Colonic mucosa (tissue), 4 donors: ENCODE results near the gene BAZ2A. TPM values are rescaled to one million over a fixed set of nuclear protein-coding genes. Genes with fewer than 3 reads are reported as not detected.

Experiments
- DNase-seq: peaks from one replicate; pipeline ENCODE4 v3.0.0-alpha.2; 2020
- H3K27ac ChIP-seq: fragments of 200-600 bp; one replicate; pipeline ENCODE4 v1.8.0; 2021
- H3K27me3 ChIP-seq: fragments of 200-600 bp; one replicate; pipeline ENCODE4 v1.8.0; 2021
- H3K36me3 ChIP-seq: fragments of 200-600 bp; one replicate; pipeline ENCODE4 v1.8.0; 2021
- H3K4me1 ChIP-seq: fragments of 200-600 bp; one replicate; pipeline ENCODE4 v1.8.0; 2021; ENCODE audit warnings: mild to moderate bottlenecking
- H3K4me3 ChIP-seq: fragments of 200-600 bp; one replicate; pipeline ENCODE4 v1.8.0; 2021
- H3K9ac ChIP-seq, 2 donors: one replicate each; pipeline ENCODE4 v1.7.0; 2013; ENCODE audit warnings: control low read depth in 2 of 2, low read depth in 2 of 2, low read length in 2 of 2
- H3K9me3 ChIP-seq: fragments of 200-600 bp; one replicate; pipeline ENCODE4 v1.8.0; 2021
- intact Hi-C: fragments of 100-400 bp; cut with DNase I; formaldehyde crosslinking; loops from one replicate; pipeline ENCODE4 v1.14.1; 2022
- total RNA-seq, 2 donors: library from RNA; stranded (reverse); fragmentation: NEBNext Ultra II Directional in 1 of 2; extraction: Animal tissue kit (Norgen Biotek cat#: 25700) in 1 of 2; gene quantifications; one replicate each; pipeline ENCODE4 v1.2.1, GENCODE V29; 2021
- TF ChIP-seq, protein P1 (sequence below): fragments of 200-600 bp; IDR thresholded peaks from one replicate; pipeline ENCODE4 v1.8.0; 2022; ENCODE audit warnings: antibody characterized with exemption, mild to moderate bottlenecking
- donor health status: healthy.
- donor health status: DM: no; HTN: no; CAD: no.
- donor health status: DM: no; HTN: no; CAD: no.

BAZ2A gene
- total RNA-seq, 2 donors from 2014 or later = 85.8 to 99.2 TPM

DNA sequence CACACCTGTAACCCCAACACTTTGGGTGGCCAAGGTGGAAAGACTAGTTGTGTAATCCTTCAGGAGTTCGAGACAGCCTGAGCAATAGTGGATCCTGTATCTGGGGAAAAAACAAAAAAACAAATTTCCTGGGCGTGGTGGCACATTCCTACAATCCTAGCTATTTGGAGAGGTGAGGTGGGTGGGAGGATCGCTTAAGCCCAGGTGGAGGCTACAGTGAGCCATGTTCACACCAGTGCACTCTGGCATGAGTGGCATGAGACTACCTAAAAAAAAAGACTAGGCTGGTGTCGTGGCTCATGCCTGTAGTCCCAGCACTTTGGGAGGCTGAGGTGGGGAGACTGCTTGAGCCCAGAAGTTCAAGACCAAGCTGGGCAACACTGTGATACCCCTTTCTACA is 40.7 kb upstream of the BAZ2A start:
- no peaks in the 10 kb centered on the region for H3K9me3 ChIP-seq
- peaks cover 12% of the 10 kb centered on the region for H3K36me3 ChIP-seq
- intact Hi-C loops = no loop called here
- DNase-seq = no peak
- peak overlapping the region; percentile 58 for H3K27ac ChIP-seq
- no peak overlapping the region for H3K4me3 ChIP-seq
- no peak overlapping the region for H3K9ac ChIP-seq
- no peaks in the 10 kb centered on the region for H3K27me3 ChIP-seq
- TF ChIP-seq, protein P1, sequence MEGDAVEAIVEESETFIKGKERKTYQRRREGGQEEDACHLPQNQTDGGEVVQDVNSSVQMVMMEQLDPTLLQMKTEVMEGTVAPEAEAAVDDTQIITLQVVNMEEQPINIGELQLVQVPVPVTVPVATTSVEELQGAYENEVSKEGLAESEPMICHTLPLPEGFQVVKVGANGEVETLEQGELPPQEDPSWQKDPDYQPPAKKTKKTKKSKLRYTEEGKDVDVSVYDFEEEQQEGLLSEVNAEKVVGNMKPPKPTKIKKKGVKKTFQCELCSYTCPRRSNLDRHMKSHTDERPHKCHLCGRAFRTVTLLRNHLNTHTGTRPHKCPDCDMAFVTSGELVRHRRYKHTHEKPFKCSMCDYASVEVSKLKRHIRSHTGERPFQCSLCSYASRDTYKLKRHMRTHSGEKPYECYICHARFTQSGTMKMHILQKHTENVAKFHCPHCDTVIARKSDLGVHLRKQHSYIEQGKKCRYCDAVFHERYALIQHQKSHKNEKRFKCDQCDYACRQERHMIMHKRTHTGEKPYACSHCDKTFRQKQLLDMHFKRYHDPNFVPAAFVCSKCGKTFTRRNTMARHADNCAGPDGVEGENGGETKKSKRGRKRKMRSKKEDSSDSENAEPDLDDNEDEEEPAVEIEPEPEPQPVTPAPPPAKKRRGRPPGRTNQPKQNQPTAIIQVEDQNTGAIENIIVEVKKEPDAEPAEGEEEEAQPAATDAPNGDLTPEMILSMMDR = no peak
- peaks cover 13% of the 10 kb centered on the region for H3K4me1 ChIP-seq

DNA sequence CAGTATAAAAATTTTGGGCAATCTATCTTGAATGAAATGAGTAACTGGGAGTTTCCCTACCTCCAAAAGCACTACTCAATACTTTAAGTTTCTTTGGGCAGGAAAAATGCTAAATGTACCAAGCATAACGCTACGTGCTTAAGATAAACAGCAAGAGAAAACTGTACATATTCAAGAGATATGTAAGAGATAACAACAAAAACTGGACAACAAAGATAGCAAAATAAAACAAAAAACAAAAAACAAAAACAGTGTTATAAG is 38.0 kb upstream of the BAZ2A start:
- Histone ChIP-seq H3K4me1 (peaks cover 13% of the 10 kb centered on the region), H3K4me3 (no peak overlapping the region), H3K36me3 (peaks cover 17% of the 10 kb centered on the region), H3K9ac (no peak overlapping the region), H3K9me3 (no peaks in the 10 kb centered on the region), H3K27ac (no peak overlapping the region), H3K27me3 (no peaks in the 10 kb centered on the region)
- intact Hi-C loops = no loop called here
- TF ChIP-seq, protein P1 = no peak
- no peak for DNase-seq

DNA sequence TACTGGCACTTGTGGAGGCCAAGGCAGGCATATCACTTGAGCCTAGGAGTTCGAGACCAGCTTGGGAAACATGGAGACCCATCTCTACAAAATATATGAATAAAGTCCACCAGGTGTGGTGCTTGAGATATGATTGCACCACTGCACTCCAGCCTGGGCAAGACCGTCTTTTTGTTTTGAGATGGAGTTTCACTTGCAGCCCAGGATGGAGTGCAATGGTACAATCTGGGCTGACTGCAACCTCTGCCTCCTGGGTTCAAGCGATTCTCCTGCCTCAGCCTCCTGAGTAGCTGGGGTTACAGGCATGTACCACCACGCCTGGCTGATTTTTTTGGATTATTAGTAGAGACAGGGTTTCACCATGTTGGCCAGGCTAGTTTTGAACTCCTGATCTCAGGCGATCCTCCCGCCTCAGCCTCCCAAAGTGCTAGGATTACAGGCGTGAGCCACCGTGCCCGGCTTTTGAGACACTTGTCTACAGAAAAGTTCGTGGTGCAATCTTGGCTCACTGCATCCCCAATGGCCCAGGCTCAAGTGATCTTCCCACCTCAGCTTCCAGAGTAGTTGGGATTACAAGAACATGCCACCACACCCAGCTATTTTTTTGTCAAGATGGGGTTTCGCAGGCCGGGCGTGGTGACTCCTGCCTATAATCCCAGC is 32.0 kb upstream of the BAZ2A start:
- intact Hi-C loops = no loop called here
- peaks cover 5% of the 10 kb centered on the region for H3K36me3 ChIP-seq
- TF ChIP-seq, protein P1 = no peak
- no peak for DNase-seq
- no peaks in the 10 kb centered on the region for H3K27me3 ChIP-seq
- H3K9ac ChIP-seq = no peak overlapping the region
- no peak overlapping the region for H3K27ac ChIP-seq
- no peak overlapping the region for H3K4me3 ChIP-seq
- no peaks in the 10 kb centered on the region for H3K4me1 ChIP-seq
- H3K9me3 ChIP-seq = no peaks in the 10 kb centered on the region

DNA sequence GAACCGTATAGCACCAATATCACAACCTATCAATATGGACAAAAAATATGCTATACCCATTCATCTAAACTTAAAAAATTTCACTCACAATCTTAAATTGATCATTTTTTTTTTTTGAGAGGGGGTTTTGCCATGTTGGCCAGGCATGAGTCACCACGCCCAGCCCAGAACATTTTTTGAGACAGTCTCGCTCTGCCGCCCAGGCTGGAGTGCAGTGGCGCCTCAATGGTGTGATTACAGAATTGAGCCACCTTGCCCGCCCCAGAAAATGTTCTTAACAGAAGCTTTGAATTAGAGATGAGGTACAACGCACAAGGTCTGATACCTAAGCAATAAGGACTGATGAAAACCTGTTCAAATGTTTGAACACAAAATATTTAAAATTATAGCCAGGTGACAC is 31.4 kb upstream of the BAZ2A start:
- TF ChIP-seq, protein P1 = no peak
- Histone ChIP-seq H3K4me3 (no peak overlapping the region), H3K27ac (no peak overlapping the region), H3K36me3 (peaks cover 5% of the 10 kb centered on the region), H3K4me1 (no peaks in the 10 kb centered on the region), H3K27me3 (no peaks in the 10 kb centered on the region), H3K9me3 (no peaks in the 10 kb centered on the region), H3K9ac (no peak overlapping the region)
- intact Hi-C loops = no loop called here
- no peak for DNase-seq

DNA sequence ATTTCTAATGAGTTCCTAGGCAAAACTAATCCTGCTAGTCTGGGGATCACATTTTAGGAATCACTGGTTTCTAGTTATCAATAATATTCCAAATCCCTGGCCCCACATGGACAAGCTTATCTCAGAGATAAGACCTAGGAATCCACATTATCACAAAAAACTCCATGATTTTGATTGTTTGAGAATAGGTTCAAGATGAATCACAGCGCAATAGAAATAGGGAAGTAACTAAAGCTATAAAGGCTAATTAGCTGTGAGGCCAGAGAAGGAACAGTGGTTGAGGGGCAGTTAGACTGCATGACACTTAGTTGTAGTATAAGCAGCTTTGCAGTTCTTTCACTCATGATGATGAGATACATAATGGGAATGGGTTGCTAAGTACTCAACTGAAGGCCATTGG is 28.8 kb upstream of the BAZ2A start:
- TF ChIP-seq, protein P1 = no peak

More for the DNA sequence above, 28.8 kb upstream of the BAZ2A start:
- no peak for DNase-seq
- Histone ChIP-seq H3K27me3 (no peaks in the 10 kb centered on the region), H3K27ac (no peak overlapping the region), H3K9me3 (no peaks in the 10 kb centered on the region), H3K9ac (no peak overlapping the region), H3K4me3 (no peak overlapping the region), H3K4me1 (no peaks in the 10 kb centered on the region), H3K36me3 (no peaks in the 10 kb centered on the region)
- intact Hi-C loops = no loop called here
